Measurements from ENCODE around the gene MX1. TPM values are rescaled to one million over a fixed set of nuclear protein-coding genes. Genes with fewer than 3 reads are reported as not detected.

The MX1 gene
- total and polyA plus RNA-seq, 2 of the 13 experiments (the other 11 are each of a cell fraction or from before 2014, with no cell fraction given) = 2.6 to 5.8 TPM

- in situ Hi-C loops (cut with HindIII; ENCODE audit: extremely low pct_ligation_motif_present, low pct_unique_long_range_greater_than_20kb) = no loop called here
- TF ChIP-seq GMEB2 (CRISPR knock-in tag; IDR thresholded peaks at IDR 0.05; ENCODE audit: low read depth) = no peak
- no peak for TF ChIP-seq ZNF710 (CRISPR knock-in tag; IDR thresholded peaks at IDR 0.05; ENCODE audit: borderline replicate concordance)
- TF ChIP-seq ZBTB37 (CRISPR knock-in tag; IDR thresholded peaks at IDR 0.05) = no peak
- TF ChIP-seq ZNF703 (CRISPR knock-in tag; IDR thresholded peaks at IDR 0.05; ENCODE audit: borderline replicate concordance) = no peak
- TF ChIP-seq ZNF674 (CRISPR knock-in tag; IDR thresholded peaks at IDR 0.05; ENCODE audit: low read depth) = no peak
- TF ChIP-seq RORA (CRISPR knock-in tag; IDR thresholded peaks at IDR 0.05) = no peak
- TF ChIP-seq KLF16 (CRISPR knock-in tag; IDR thresholded peaks at IDR 0.05) = no peak
- TF ChIP-seq MLXIP (CRISPR knock-in tag; IDR thresholded peaks at IDR 0.05; ENCODE audit: borderline replicate concordance) = no peak
- TF ChIP-seq MBD4 (IDR thresholded peaks at IDR 0.05; ENCODE audit: borderline replicate concordance, low read length) = no peak
- TF ChIP-seq PHB2 (IDR thresholded peaks at IDR 0.05; ENCODE audit: partially characterized antibody) = no peak
- TF ChIP-seq HNF4A (CRISPR knock-in tag; IDR thresholded peaks at IDR 0.05) = no peak
- no peak for TF ChIP-seq ZNF839 (CRISPR knock-in tag; IDR thresholded peaks at IDR 0.05; ENCODE audit: borderline replicate concordance)
- no peak for TF ChIP-seq ZBTB3 (CRISPR knock-in tag; IDR thresholded peaks at IDR 0.05; ENCODE audit: borderline replicate concordance, low read depth)
- no peak for TF ChIP-seq FUBP1 (CRISPR knock-in tag; IDR thresholded peaks at IDR 0.05; ENCODE audit: borderline replicate concordance)
- no peak for TF ChIP-seq HNRNPL (IDR thresholded peaks at IDR 0.05; ENCODE audit: low read depth, low read length)
These were observed 27.2 kb downstream of the MX1 start for GRCh38 chr21:41453198-41453597.

More at GRCh38 chr21:41453198-41453597, 27.2 kb downstream of the MX1 start:
- Histone ChIP-seq H3K79me2 (ENCODE audit: insufficient read depth, low read length) (no peaks in the 10 kb centered on the region), H3K9me3 (ENCODE audit: low read length) (no peaks in the 10 kb centered on the region), H3K4me1 (ENCODE audit: insufficient read depth, low read length) (no peaks in the 10 kb centered on the region), H4K20me1 (ENCODE audit: insufficient read depth, low read length) (no peaks in the 10 kb centered on the region), H3K27ac (ENCODE audit: extremely low read length, insufficient read depth, low read length) (no peak overlapping the region), H3K27me3 (ENCODE audit: control insufficient read depth in 1 of 2, insufficient read depth in 2 of 2, low read length in 2 of 2) (no peaks in the 10 kb centered on the region), H3K36me3 (replicated peaks in 1 of 2; ENCODE audit: control insufficient read depth in 1 of 2, insufficient read depth in 2 of 2, low read length in 2 of 2) (no peaks in the 10 kb centered on the region), H3K4me2 (ENCODE audit: low read depth, low read length) (no peak overlapping the region), H3K4me3 (replicated peaks in 1 of 3; ENCODE audit: insufficient read depth in 1 of 3, low read depth in 2 of 3, low read length in 3 of 3) (no peak overlapping the region), H3K9ac (ENCODE audit: insufficient read depth, low read depth, low read length) (no peak overlapping the region), H2AFZ (ENCODE audit: low read length) (no peak overlapping the region)
- intact Hi-C loops (cut with micrococcal nuclease; ENCODE audit: unreplicated experiment) = no loop called here
- POLR2A ChIA-PET = no interaction called here
- DNase-seq (ENCODE audit: low spot score) = no peak
- CTCF ChIA-PET (ENCODE audit: low intra/inter-chr PET ratio, low total read pairs) = no interaction called here
- no TSS peak for BruUV-seq (replicated peaks)
- 85% methylated on average over 3 of the region's 3 CpGs for WGBS (ENCODE audit: low lambda C conversion rate)
- FAIRE-seq = no peak
- ATAC-seq = no peak

Measured in HepG2 (cell line).